IPS-NIHi7 (cell line): ENCODE data around the gene RAI14.
"Not testable (repeated sequence)": the region's sequence is repeated elsewhere in the genome, so short reads cannot be mapped to it uniquely, and the experiment has no call there.

Source experiments
- DNase-seq: peaks from one replicate; pipeline ENCODE4 v3.0.0; 2012; ENCODE audit warnings: mixed read lengths; ENCODE audit errors: extremely low spot score

The RAI14 gene

GRCh38 chr5:34820593-34820992, 164.5 kb downstream of the RAI14 start:
- DNase-seq, result no peak

GRCh38 chr5:34822956-34823715, 167.0 kb downstream of the RAI14 start:
- no peak for DNase-seq

GRCh38 chr5:34826347-34826746, 170.2 kb downstream of the RAI14 start:
- DNase-seq, result no peak

- DNase-seq, result no peak
Observed at GRCh38 chr5:34827588-34828506, 171.7 kb downstream of the RAI14 start.

- DNase-seq, result not testable (repeated sequence)
Observed at GRCh38 chr5:34830827-34831226, 174.7 kb downstream of the RAI14 start.

GRCh38 chr5:34831303-34831702, 175.2 kb downstream of the RAI14 start:
- no peak for DNase-seq

GRCh38 chr5:34832568-34832967, 176.4 kb downstream of the RAI14 start:
- DNase-seq, result no peak

DNA sequence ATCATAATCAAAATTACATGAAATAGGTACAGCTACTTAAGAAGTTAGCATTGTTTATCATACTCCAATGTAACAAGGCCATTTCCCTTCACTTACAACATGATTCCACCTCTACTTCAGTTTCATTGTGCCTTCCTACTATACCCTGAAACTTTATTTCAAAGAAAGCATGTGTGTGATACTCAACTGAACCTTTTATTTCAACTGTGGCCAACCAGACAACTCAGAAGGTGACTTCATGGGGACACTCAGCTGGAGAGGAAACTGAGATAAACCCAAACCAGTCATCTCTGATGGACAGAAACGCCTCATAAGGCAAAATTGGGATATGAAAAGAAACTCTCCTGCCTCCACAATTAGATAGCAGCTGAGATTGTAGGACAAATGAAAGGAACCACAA, 177.0 kb downstream of the RAI14 start:
- no peak for DNase-seq

DNA sequence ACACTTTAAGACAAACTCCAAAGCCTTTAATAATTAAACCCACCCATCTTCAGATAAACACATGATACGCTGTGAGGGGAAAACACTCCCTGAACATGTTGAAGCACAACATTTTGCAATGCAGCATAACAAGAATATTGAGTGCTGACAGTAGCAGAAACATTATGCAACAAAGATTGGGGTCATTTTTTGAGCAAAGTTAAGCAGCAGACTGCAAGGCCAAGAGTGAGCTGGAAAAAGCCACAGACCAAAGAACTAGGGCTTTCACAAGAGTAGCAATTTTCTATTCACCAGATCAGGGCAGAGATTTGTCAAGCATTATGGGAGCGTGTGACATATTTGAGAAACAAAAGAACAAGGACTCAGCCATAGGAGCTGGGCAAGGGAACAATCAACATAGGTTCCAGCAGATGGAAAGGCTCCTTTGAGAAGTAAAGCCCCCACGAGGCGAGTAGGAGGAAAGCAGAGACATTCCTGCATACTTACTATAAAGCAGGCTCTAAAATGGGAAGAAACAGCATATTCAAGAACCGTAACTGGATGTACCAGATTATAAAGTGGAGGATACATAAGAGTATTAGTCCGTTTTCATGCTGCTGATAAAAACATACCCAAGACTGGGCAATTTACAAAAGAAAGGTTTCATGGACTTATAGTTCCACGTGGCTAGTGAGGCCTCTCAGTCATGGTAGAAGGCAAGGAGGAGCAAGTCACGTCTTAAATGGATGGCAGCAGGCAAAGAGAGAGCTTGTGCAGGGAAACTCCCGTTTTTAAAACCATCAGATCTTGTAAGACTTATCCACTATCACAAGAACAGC, 178.1 kb downstream of the RAI14 start:
- DNase-seq, result no peak

GRCh38 chr5:34834794-34835089, 178.6 kb downstream of the RAI14 start:
- DNase-seq, result no peak

DNA sequence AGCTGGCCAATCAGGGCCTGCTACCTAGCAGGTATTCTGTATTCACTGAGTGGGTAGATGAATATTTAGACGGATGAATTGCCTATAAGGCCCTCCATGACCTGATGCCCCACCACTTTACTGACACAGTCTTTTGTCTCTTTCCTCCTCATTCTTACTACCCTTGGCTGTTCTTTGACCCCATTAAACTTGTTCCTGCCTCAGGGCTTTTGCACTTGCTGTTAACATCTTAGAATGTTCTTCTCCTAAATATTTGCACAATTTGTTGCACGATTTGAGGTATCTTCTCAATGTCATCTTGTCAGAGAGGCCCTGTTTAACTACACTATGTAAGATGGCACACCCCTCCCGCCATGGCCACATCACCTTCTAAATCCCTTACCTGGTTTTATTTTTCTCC, 179.5 kb downstream of the RAI14 start:
- DNase-seq, result no peak

GRCh38 chr5:34838785-34839714, 182.9 kb downstream of the RAI14 start, which contains the start of gene TTC23L:
TTC23L (plus strand) TSS chr5:34839164; CDS start chr5:34840672, 1,508 bp downstream.
- peak; percentile 97 for DNase-seq

- no peak for DNase-seq
Observed at GRCh38 chr5:34841816-34842215, 185.7 kb downstream of the RAI14 start.

- DNase-seq, result no peak
Observed at GRCh38 chr5:34842554-34842953, 186.4 kb downstream of the RAI14 start.

- DNase-seq, result no peak
Observed at GRCh38 chr5:34843497-34843896, 187.4 kb downstream of the RAI14 start.

- no peak for DNase-seq
Observed at GRCh38 chr5:34844106-34844505, 188.0 kb downstream of the RAI14 start.

GRCh38 chr5:34844999-34845398, 188.9 kb downstream of the RAI14 start:
- DNase-seq, result no peak

- DNase-seq, result no peak
Observed at GRCh38 chr5:34847056-34847455, 190.9 kb downstream of the RAI14 start.

DNA sequence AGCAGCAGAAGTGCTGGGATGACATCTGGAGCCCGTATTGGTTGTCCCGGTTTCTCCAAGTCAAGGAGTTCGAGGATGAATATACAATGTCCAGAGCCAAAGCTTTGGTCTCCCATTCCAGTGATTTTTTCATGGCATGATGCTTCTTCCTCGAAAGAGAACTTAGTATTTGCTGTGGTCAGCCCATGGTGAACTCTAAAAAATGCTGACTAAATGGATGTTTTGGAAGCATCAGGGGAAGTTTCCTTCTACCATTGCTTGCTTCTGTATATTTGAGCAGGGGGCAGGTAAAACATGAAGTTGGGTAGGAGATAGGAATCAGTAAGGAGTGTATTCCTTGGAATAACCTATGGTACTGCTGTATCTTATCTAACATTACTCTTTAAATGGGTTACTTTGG, 191.4 kb downstream of the RAI14 start:
- DNase-seq, result no peak

DNA sequence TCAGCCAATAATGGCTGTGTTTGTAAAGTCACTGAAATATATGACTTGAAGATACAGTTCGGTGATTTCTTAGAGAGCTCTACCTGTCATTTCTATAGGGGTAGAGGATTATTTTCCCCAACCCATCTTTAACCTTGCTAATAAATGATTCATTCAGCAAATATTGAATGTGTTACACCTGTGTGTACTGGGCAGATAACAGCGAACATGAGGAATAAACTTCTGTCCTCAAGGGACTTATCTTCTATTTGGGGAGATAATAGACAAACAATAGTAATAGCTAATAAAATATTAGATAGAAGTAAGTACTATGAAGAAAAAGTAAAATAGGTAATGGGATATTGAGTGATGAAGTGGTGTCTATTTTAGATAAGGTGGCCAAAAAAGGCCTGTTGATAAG, 192.1 kb downstream of the RAI14 start:
- no peak for DNase-seq

GRCh38 chr5:34849253-34849652, 193.1 kb downstream of the RAI14 start:
- DNase-seq, result no peak
